HFFc6 (cell line): ENCODE measurements around the gene IFFO2. TPM values are rescaled to one million over a fixed set of nuclear protein-coding genes. Genes with fewer than 3 reads are reported as not detected.

Experiments
- DNase-seq: peaks from one replicate; pipeline ENCODE4 v3.0.0-alpha.2; 2018
- H3K27ac Mint-ChIP-seq: 2 replicates; pipeline ENCODE4 v1.8.0; 2020; ENCODE audit warnings: mild to moderate bottlenecking, mixed read lengths
- H3K27me3 Mint-ChIP-seq: 2 replicates; pipeline ENCODE4 v1.8.0; 2021; ENCODE audit warnings: mild to moderate bottlenecking, moderate library complexity, mixed read lengths; ENCODE audit not compliant: insufficient read depth
- H3K36me3 Mint-ChIP-seq: 2 replicates; pipeline ENCODE4 v1.8.0; 2021; ENCODE audit warnings: low read depth, mixed read lengths
- H3K4me1 Mint-ChIP-seq: 2 replicates; pipeline ENCODE4 v1.8.0; 2020; ENCODE audit warnings: low read depth, mixed read lengths
- H3K4me3 Mint-ChIP-seq: 2 replicates; pipeline ENCODE4 v1.8.0; 2020; ENCODE audit warnings: mild to moderate bottlenecking, moderate library complexity, mixed read lengths
- H3K9me3 Mint-ChIP-seq: 2 replicates; pipeline ENCODE4 v1.8.0; 2020; ENCODE audit warnings: mild to moderate bottlenecking, mixed read lengths
- total RNA-seq, 6 experiments: library from RNA; stranded (reverse); fragmentation: NEBNext Ultra II Directional; extraction: Animal tissue kit (Norgen Biotek cat#: 25700); gene quantifications; 2 replicates in 1 of 6; 3 replicates in 5 of 6; pipeline ENCODE4 v1.2.3, GENCODE V29; 2021
- TF ChIP-seq, protein P1 (sequence below): fragments of 200-600 bp; sonication (generic); IDR thresholded peaks from 2 replicates; pipeline ENCODE4 v1.5.0; 2021; ENCODE audit warnings: antibody characterized with exemption, mild to moderate bottlenecking

IFFO2 gene
- total RNA-seq, 6 experiments from 2014 or later, result 19.9 to 28.9 (median 21.0) TPM

DNA sequence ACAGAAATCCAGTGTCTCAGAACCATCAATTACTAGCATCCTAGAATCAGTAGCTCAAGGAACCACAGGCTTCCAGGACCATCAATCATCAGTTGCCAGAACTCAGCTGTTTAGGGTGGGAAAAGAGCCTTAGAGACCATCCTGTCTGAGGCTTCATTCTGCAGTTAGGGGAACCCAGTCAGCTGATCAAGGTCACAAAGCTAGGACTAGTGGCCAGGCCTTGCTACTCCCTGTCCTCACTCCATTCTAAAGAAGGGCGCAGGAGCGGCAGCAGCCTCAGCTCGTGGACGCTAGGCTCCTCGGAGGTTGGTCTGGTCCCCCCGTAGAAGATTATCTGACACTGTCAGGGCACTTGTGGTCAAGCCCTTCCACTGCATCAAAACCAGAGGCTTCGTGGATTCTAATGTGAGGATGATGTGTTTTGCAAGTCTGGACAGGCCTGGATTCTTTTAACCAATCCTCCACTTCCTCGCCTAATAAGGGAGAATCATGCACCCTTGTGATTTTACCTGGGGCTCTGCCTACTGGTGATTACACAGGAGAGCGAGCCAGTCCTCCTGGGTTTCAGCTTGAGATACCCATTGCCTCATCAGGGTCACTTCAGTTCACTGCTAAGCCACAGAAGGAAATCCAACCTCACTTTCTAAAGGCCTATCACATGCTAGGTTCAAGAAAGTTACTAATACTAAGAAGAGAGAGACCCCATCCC is 41.7 kb upstream of the IFFO2 start:
- TF ChIP-seq, protein P1, sequence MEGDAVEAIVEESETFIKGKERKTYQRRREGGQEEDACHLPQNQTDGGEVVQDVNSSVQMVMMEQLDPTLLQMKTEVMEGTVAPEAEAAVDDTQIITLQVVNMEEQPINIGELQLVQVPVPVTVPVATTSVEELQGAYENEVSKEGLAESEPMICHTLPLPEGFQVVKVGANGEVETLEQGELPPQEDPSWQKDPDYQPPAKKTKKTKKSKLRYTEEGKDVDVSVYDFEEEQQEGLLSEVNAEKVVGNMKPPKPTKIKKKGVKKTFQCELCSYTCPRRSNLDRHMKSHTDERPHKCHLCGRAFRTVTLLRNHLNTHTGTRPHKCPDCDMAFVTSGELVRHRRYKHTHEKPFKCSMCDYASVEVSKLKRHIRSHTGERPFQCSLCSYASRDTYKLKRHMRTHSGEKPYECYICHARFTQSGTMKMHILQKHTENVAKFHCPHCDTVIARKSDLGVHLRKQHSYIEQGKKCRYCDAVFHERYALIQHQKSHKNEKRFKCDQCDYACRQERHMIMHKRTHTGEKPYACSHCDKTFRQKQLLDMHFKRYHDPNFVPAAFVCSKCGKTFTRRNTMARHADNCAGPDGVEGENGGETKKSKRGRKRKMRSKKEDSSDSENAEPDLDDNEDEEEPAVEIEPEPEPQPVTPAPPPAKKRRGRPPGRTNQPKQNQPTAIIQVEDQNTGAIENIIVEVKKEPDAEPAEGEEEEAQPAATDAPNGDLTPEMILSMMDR, result no peak

DNA sequence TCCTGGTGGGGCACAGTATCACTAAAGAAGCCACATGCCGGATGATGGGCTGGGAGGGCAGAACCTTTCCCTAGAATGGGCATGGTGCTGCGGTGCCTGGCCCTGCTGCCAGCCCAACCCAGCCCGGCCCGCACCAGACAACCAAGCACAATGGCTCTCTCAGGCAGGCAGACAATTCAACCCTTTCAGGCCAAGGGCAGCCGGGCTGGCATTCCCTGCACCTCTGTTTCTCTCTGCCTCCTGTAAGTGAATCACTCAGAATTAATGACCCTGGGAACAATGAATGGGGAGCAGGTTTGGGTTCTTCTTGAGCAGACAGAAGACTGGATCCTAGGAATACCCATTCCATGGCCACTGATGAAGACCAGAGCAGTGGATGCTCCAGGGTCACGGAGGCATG is 41.0 kb upstream of the IFFO2 start:
- Mint-ChIP-seq H3K36me3 (peaks cover 27% of the 10 kb centered on the region), H3K27ac (no peak overlapping the region), H3K4me3 (no peak overlapping the region), H3K4me1 (peaks cover 30% of the 10 kb centered on the region), H3K9me3 (peaks cover 32% of the 10 kb centered on the region), H3K27me3 (peaks cover 6% of the 10 kb centered on the region)
- TF ChIP-seq, protein P1, result no peak
- no peak for DNase-seq

More for the DNA sequence above, 41.7 kb upstream of the IFFO2 start:
- H3K36me3 Mint-ChIP-seq, result peaks cover 27% of the 10 kb centered on the region
- H3K4me3 Mint-ChIP-seq, result no peak overlapping the region; the same call in 1 of the 2 replicates
- no peak for DNase-seq
- peaks cover 6% of the 10 kb centered on the region for H3K27me3 Mint-ChIP-seq
- peaks cover 30% of the 10 kb centered on the region for H3K4me1 Mint-ChIP-seq
- H3K27ac Mint-ChIP-seq, result no peak overlapping the region; the same call in 1 of the 2 replicates
- peaks cover 39% of the 10 kb centered on the region for H3K9me3 Mint-ChIP-seq

DNA sequence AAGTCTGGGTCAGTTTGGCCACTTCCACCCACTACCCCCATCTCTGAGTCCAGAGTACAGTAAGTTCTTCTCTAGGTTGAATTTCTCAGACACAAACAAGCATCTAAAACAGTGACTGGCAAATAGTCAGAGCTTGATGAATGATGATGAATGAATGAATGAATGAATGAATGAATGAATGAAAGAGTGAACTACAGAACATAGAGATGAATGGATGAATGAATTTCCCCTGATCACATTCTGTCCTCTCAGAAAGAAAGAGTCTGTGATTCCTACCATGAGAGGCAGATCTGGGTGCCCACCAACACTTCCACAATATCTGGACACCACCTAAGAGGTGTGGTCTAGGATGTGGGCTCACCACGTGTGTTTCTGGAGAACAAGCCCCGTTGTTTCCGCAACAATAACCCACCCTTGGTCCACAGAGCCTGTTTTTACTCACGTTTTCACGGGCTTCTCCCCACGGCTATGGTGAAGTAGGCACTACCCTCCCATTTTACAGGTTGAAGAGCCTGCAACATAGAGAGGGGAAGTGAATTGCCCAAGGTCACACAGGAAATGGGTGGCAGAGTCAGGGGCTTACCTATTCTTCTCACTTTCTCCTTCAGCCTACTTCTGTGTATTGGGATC is 40.2 kb upstream of the IFFO2 start:
- H3K27ac Mint-ChIP-seq, result no peak overlapping the region
- peaks cover 30% of the 10 kb centered on the region for H3K4me1 Mint-ChIP-seq
- H3K36me3 Mint-ChIP-seq, result peaks cover 21% of the 10 kb centered on the region
- DNase-seq, result no peak
- H3K27me3 Mint-ChIP-seq, result peaks cover 9% of the 10 kb centered on the region
- H3K4me3 Mint-ChIP-seq, result no peak overlapping the region
- TF ChIP-seq, protein P1, result no peak
- H3K9me3 Mint-ChIP-seq, result peaks cover 31% of the 10 kb centered on the region

DNA sequence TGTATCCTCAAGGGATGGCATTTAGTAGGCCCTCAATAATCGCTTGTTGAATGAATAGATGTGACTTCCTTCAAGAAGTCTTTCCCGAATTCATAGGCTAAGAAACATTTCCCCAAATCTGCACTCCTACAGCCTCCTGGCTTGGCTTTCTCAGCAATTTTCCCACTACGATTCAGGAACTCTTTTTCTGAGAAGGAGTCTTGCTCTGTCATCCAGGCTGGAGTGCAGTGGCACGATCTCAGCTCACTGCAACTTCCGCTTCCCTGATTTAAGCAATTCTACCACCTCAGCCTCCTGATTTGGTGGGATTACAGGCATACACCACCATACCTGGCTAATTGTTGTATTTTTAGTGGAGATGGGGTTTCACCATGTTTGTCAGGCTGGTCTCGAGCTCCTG is 37.9 kb upstream of the IFFO2 start:
- Mint-ChIP-seq H3K4me1 (peaks cover 16% of the 10 kb centered on the region), H3K9me3 (peaks cover 8% of the 10 kb centered on the region), H3K27ac (no peak overlapping the region), H3K36me3 (peaks cover 1% of the 10 kb centered on the region; the same call in 1 of the 2 replicates), H3K27me3 (peaks cover 9% of the 10 kb centered on the region), H3K4me3 (no peak overlapping the region)
- no peak for DNase-seq
- TF ChIP-seq, protein P1, result no peak

DNA sequence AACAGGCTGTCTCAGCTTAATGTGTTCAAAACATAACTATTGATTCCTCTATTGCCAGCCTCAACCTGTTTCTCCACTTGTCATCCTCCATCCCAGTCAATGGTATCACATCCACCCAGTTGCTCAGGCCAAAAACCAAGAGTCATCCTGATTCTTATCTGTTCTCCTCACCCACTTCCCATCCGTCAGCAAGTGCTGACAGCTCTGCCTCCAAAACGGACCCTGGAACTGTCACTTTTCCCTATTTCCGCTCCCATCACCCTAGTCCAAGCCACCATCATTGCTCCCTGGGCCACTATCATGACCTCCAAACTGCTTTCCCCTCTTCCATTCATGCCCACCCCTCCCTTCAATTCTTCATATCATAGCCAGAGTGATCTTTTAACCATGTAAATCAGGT is 36.2 kb upstream of the IFFO2 start:
- no peak overlapping the region for H3K4me3 Mint-ChIP-seq
- peaks cover 7% of the 10 kb centered on the region; the same call in 1 of the 2 replicates for H3K9me3 Mint-ChIP-seq
- no peaks in the 10 kb centered on the region for H3K4me1 Mint-ChIP-seq
- TF ChIP-seq, protein P1, result no peak
- no peaks in the 10 kb centered on the region; the same call in 1 of the 2 replicates for H3K36me3 Mint-ChIP-seq
- no peak for DNase-seq
- no peak overlapping the region for H3K27ac Mint-ChIP-seq
- H3K27me3 Mint-ChIP-seq, result peaks cover 19% of the 10 kb centered on the region
